ENCODE data around the gene IFIT1.
"Not testable (repeated sequence)": the region's sequence is repeated elsewhere in the genome, so short reads cannot be mapped to it uniquely, and the experiment has no call there.

Gene IFIT1

DNA sequence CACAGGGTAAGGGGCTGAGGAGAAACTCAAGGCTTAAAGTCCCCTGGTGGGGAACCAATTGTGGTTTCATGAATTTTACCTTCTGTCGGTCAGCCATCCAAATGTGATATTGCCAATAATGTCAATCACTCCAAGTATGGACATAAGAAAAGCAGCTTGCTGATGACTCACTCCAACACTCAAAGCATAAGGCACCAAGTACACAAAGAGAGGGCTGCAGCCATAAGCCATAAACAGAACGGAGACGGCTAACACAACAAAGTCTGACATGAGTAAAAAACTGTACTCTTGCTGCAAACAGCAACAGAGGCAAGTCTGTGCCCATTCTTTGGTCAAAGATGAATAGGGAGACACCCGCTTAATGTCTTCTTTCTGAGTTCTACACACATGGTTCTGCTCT is 46.1 kb downstream of the IFIT1 start:
- Histone ChIP-seq H3K4me3 (ENCODE audit: low read length) (no peak overlapping the region), H3K4me1 (ENCODE audit: control insufficient read depth, insufficient read depth, low read length) (no peaks in the 10 kb centered on the region), H3K9ac (ENCODE audit: low read length) (no peak overlapping the region), H3K27ac (ENCODE audit: low read depth, low read length) (no peak overlapping the region), H3K36me3 (ENCODE audit: control insufficient read depth, insufficient read depth, low read length) (no peaks in the 10 kb centered on the region), H3K27me3 (ENCODE audit: control insufficient read depth, insufficient read depth, low read length) (no peaks in the 10 kb centered on the region)

DNA sequence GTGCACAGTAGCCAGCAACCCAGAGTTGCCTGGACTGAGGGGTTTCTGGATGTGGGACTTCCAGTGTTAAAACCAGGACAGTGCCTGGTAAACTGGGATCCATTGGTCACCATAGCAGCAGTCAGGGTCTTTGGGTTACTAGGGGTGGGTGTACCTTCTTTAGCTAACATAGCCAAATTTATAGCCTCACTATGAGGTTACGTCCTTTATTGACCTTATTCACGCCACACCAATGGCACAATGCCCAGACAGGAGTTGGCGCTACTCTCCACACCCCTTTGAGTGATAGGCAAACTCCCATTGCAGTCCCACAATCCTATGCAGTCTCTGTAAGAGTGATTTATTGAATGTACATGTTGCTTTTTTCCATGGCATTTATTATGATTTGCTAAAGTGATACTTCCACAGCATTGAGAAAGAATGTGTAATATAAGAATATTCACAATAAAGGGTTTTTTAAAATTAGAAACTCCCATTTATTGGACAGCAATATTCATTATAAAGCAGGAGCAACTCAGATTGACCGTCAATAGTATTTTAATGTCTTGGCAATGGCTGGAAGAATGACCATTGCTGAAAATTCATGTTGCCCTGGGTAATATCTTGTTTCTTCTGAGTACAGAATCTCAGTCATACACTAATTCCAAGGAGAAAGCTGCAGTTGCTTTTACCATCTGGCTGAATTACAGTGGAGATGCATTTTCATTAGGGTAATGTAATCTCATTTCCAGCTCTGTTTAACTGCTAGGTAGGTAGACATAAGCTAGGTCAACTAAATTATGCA is 48.0 kb downstream of the IFIT1 start:
- Histone ChIP-seq H3K36me3 (ENCODE audit: control insufficient read depth, insufficient read depth, low read length) (no peaks in the 10 kb centered on the region), H3K9ac (ENCODE audit: low read length) (no peak overlapping the region), H3K4me1 (ENCODE audit: control insufficient read depth, insufficient read depth, low read length) (no peaks in the 10 kb centered on the region), H3K27me3 (ENCODE audit: control insufficient read depth, insufficient read depth, low read length) (no peaks in the 10 kb centered on the region), H3K4me3 (ENCODE audit: low read length) (no peak overlapping the region), H3K27ac (ENCODE audit: low read depth, low read length) (no peak overlapping the region)

DNA sequence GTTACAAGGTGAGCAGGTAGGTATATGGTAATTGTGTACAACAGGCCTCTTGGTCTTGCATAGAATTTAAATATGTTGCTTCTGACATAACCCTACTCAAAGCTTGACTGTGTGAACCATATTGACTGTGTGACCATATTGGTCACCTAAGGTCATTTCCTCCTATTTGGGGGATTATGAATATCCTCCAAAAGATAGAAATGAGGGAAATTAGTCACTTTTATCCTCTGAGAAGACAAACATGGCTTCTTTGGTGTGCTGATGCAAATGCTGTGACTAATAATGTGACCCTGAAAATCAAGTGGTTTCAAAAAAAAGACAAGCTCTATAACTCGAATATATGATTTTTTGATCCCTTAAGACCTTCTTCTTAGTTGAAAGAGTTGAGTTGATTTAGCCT is 49.9 kb downstream of the IFIT1 start:
- no peak overlapping the region for H3K27ac ChIP-seq (ENCODE audit: low read depth, low read length)
- H3K9ac ChIP-seq (ENCODE audit: low read length): no peak overlapping the region
- no peaks in the 10 kb centered on the region for H3K27me3 ChIP-seq (ENCODE audit: control insufficient read depth, insufficient read depth, low read length)
- H3K4me3 ChIP-seq (ENCODE audit: low read length): no peak overlapping the region
- H3K36me3 ChIP-seq (ENCODE audit: control insufficient read depth, insufficient read depth, low read length): no peaks in the 10 kb centered on the region
- H3K4me1 ChIP-seq (ENCODE audit: control insufficient read depth, insufficient read depth, low read length): no peaks in the 10 kb centered on the region

DNA sequence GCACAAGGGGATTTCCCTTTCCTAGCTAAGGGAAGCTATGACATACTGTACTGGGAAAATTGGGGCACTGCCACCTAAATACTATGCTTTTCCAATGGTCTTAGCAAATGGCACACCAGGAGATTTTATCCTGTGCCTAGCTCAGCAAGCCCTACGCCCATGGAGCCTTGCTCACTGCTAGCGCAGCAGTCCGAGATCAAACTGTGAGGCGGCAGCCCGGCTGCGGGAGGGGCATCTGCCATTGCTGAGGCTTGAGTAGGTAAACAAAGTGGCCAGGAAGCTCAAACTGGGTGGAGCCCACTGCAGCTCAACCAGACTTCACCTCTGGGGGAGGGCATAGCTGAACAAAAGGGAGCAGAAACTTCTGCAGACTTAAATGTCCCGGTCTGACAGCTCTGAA is 52.4 kb downstream of the IFIT1 start:
- H3K4me1 ChIP-seq (ENCODE audit: control insufficient read depth, insufficient read depth, low read length); H3K36me3 ChIP-seq (ENCODE audit: control insufficient read depth, insufficient read depth, low read length); H3K4me3 ChIP-seq (ENCODE audit: low read length); H3K27ac ChIP-seq (ENCODE audit: low read depth, low read length); H3K27me3 ChIP-seq (ENCODE audit: control insufficient read depth, insufficient read depth, low read length); H3K9ac ChIP-seq (ENCODE audit: low read length): not testable (repeated sequence)

DNA sequence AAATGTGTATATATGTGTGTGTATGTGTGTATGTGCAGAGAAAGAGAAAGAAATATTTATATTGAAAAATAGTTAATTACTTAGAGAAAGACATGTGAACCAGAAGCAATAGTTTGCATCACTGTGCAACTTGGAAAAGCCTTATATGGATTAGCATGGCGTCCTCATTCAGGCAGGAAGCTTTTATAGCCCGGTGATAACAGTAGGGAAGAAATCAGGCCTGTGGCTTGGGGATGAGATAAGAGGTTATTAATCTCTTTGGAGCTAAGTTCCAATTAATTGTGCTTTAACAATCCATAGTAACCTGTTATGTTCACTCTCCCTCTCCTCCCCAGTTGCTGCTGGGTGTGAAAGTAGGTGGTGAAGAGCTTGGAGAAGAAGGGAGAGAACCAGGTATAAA is 58.5 kb downstream of the IFIT1 start:
- H3K4me3 ChIP-seq (ENCODE audit: low read length): no peak overlapping the region
- no peaks in the 10 kb centered on the region for H3K36me3 ChIP-seq (ENCODE audit: control insufficient read depth, insufficient read depth, low read length)
- no peaks in the 10 kb centered on the region for H3K4me1 ChIP-seq (ENCODE audit: control insufficient read depth, insufficient read depth, low read length)
- no peak overlapping the region for H3K9ac ChIP-seq (ENCODE audit: low read length)
- H3K27ac ChIP-seq (ENCODE audit: low read depth, low read length): no peak overlapping the region
- no peaks in the 10 kb centered on the region for H3K27me3 ChIP-seq (ENCODE audit: control insufficient read depth, insufficient read depth, low read length)

DNA sequence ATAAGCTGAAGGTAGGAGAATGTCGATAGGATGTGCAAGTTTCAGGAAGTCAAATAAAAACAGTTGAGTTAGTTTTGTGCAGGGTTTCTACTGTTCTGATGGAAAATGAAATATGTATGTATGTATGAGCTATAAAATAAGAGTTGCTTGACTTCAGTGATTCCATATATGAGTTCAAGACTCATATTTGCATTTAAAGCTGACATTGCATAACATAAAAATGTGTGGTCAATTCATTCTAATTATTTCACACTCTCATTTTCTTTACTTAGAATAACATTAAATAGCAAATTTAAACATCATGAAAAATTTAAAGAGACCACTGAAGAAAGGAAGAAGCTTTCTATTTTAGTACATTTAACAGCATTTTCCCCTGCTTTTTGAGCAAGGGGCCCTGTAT is 59.8 kb downstream of the IFIT1 start:
- H3K27ac ChIP-seq (ENCODE audit: low read depth, low read length): no peak overlapping the region
- H3K27me3 ChIP-seq (ENCODE audit: control insufficient read depth, insufficient read depth, low read length): no peaks in the 10 kb centered on the region
- no peak overlapping the region for H3K4me3 ChIP-seq (ENCODE audit: low read length)
- no peaks in the 10 kb centered on the region for H3K36me3 ChIP-seq (ENCODE audit: control insufficient read depth, insufficient read depth, low read length)
- H3K4me1 ChIP-seq (ENCODE audit: control insufficient read depth, insufficient read depth, low read length): no peaks in the 10 kb centered on the region
- no peak overlapping the region for H3K9ac ChIP-seq (ENCODE audit: low read length)

DNA sequence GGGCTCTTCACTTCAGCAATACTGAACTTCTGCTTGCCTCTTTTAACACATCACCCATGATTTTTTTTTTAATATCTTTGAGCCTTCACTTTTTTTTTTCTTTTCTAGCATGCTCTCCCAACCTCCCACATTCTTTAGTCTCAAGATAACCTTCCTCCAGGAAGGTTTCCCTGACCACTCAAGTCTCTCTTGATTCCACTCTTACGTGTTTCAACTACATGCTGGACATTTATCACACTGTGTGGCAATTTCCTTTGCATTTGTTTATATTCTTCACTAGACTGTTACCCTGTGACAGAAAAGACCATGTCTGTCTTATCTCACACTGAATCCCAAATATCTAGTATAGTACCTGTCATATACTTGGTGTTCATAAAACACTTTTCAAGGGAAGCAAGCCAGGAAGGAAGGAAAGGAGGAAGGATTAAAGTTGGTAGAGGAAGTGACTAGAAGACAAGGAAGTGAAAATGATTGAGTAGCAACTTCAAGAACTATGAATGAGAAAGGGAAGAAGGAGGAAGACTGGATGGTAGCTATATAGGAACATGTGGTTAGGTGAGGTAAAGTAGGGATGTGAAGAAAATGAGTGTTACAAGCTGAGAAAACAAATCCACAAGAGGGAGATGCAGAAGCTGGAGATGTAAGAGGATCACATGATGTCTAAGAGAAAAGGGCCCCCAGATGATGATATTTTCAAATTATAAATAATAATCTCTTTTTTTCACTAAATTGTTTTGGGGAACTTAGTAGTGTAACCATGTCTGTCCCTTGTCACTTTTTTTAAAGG is 62.3 kb downstream of the IFIT1 start:
- no peaks in the 10 kb centered on the region for H3K36me3 ChIP-seq (ENCODE audit: control insufficient read depth, insufficient read depth, low read length)
- no peak overlapping the region for H3K9ac ChIP-seq (ENCODE audit: low read length)
- H3K27ac ChIP-seq (ENCODE audit: low read depth, low read length): no peak overlapping the region
- H3K4me3 ChIP-seq (ENCODE audit: low read length): no peak overlapping the region
- H3K4me1 ChIP-seq (ENCODE audit: control insufficient read depth, insufficient read depth, low read length): no peaks in the 10 kb centered on the region
- no peaks in the 10 kb centered on the region for H3K27me3 ChIP-seq (ENCODE audit: control insufficient read depth, insufficient read depth, low read length)
